Hepatocyte (in vitro differentiated cells): ENCODE data around the gene F2RL3. TPM values are rescaled to one million over a fixed set of nuclear protein-coding genes. Genes with fewer than 3 reads are reported as not detected.

Experiments used
- DNase-seq: peaks from one replicate; pipeline ENCODE4 v3.0.0-alpha.2; 2016; ENCODE audit warnings: low spot score
- H2AFZ ChIP-seq: fragments of 200-600 bp; sonication (generic); 2 replicates; pipeline ENCODE4 v1.6.0; 2016; ENCODE audit warnings: antibody characterized with exemption, mild to moderate bottlenecking
- H3K27ac ChIP-seq: fragments of 200-600 bp; sonication (generic); 2 replicates; pipeline ENCODE4 v1.5.1; 2016; ENCODE audit warnings: mild to moderate bottlenecking
- H3K27me3 ChIP-seq: fragments of 200-600 bp; sonication (generic); 2 replicates; pipeline ENCODE4 v1.6.1; 2016
- H3K36me3 ChIP-seq: fragments of 200-600 bp; sonication (generic); replicated peaks from 2 replicates; pipeline ENCODE4 v1.5.1; 2016; ENCODE audit warnings: low read depth; ENCODE audit not compliant: insufficient read depth
- H3K4me1 ChIP-seq: fragments of 200-600 bp; sonication (generic); 2 replicates; pipeline ENCODE4 v1.5.1; 2016; ENCODE audit warnings: mild to moderate bottlenecking, moderate library complexity; ENCODE audit not compliant: insufficient read depth
- H3K4me2 ChIP-seq: fragments of 200-600 bp; sonication (generic); 2 replicates; pipeline ENCODE4 v1.6.0; 2016
- H3K4me3 ChIP-seq: fragments of 200-600 bp; sonication (generic); 2 replicates; pipeline ENCODE4 v1.5.1; 2016; ENCODE audit warnings: mild to moderate bottlenecking
- H3K79me2 ChIP-seq: fragments of 200-600 bp; sonication (generic); 2 replicates; pipeline ENCODE4 v1.6.0; 2017; ENCODE audit warnings: mild to moderate bottlenecking
- H3K9me2 ChIP-seq: fragments of 200-600 bp; sonication (generic); replicated peaks from 2 replicates; pipeline ENCODE4 v1.6.0; 2017; ENCODE audit warnings: mild to moderate bottlenecking; ENCODE audit not compliant: insufficient read depth
- H3K9me3 ChIP-seq: fragments of 200-600 bp; sonication (generic); 2 replicates; pipeline ENCODE4 v1.5.1; 2016; ENCODE audit warnings: low read depth, mild to moderate bottlenecking
- H4K20me1 ChIP-seq: fragments of 200-600 bp; sonication (generic); 2 replicates; pipeline ENCODE4 v1.6.0; 2016; ENCODE audit warnings: mild to moderate bottlenecking; ENCODE audit not compliant: insufficient read depth, poor library complexity, severe bottlenecking
- CTCF ChIP-seq: fragments of 200-600 bp; sonication (generic); IDR thresholded peaks from 2 replicates; pipeline ENCODE4 v1.5.1; 2016; ENCODE audit warnings: antibody characterized with exemption, mild to moderate bottlenecking; ENCODE audit not compliant: poor library complexity
- EZH2 ChIP-seq: fragments of 200-600 bp; sonication (generic); IDR thresholded peaks from 2 replicates; pipeline ENCODE4 v1.6.1; 2016; ENCODE audit warnings: antibody characterized with exemption, mild to moderate bottlenecking, borderline replicate concordance
- EZH2phosphoT487 ChIP-seq: fragments of 200-600 bp; sonication (generic); IDR thresholded peaks from one replicate; pipeline ENCODE4 v1.6.1; 2018; ENCODE audit warnings: antibody characterized with exemption, mild to moderate bottlenecking, low read depth, moderate library complexity; ENCODE audit not compliant: unreplicated experiment, severe bottlenecking
- WGBS: methylation state at CpG from one replicate; pipeline ENCODE4 v1.1.6; 2016; ENCODE audit warnings: low lambda C conversion rate; ENCODE audit errors: missing lambda C conversion rate; 5-methylcytosine and 5-hydroxymethylcytosine counted together
- polyA plus RNA-seq: library from polyadenylated mRNA; unstranded; fragments of >200 nt; fragmentation: Nextera tagmentation; extraction: Ambion mirVana; gene quantifications from 2 replicates; pipeline ENCODE4 v1.2.1, GENCODE V29; 2016
- total RNA-seq: library from RNA; depleted of rRNA; stranded (reverse); fragments of >200 nt; gene quantifications from 2 replicates; pipeline ENCODE4 v1.2.3, GENCODE V29; 2014

The F2RL3 gene
- total and polyA plus RNA-seq, 2 experiments from 2014 or later: 0.08 to 0.13 TPM

- no peaks in the 10 kb centered on the region for H3K36me3 ChIP-seq
- no peaks in the 10 kb centered on the region for H3K9me3 ChIP-seq
- no peaks in the 10 kb centered on the region for H4K20me1 ChIP-seq
- H3K4me1 ChIP-seq: peaks cover 3% of the 10 kb centered on the region
- TF ChIP-seq CTCF (no peak), EZH2phosphoT487 (no peak), EZH2 (no peak)
- no peaks in the 10 kb centered on the region for H3K79me2 ChIP-seq
- 68% methylated on average over 26 of the region's 30 CpGs for WGBS
- no peak overlapping the region for H3K27ac ChIP-seq
- H3K4me2 ChIP-seq: peak overlapping the region; percentile 99
- H3K9me2 ChIP-seq: no peaks in the 10 kb centered on the region
- H2AFZ ChIP-seq: no peak overlapping the region
- DNase-seq: no peak
- H3K27me3 ChIP-seq: no peaks in the 10 kb centered on the region
- no peak overlapping the region for H3K4me3 ChIP-seq
Observed at GRCh38 chr19:16895467-16896145, 6.8 kb downstream of the F2RL3 start.

DNA sequence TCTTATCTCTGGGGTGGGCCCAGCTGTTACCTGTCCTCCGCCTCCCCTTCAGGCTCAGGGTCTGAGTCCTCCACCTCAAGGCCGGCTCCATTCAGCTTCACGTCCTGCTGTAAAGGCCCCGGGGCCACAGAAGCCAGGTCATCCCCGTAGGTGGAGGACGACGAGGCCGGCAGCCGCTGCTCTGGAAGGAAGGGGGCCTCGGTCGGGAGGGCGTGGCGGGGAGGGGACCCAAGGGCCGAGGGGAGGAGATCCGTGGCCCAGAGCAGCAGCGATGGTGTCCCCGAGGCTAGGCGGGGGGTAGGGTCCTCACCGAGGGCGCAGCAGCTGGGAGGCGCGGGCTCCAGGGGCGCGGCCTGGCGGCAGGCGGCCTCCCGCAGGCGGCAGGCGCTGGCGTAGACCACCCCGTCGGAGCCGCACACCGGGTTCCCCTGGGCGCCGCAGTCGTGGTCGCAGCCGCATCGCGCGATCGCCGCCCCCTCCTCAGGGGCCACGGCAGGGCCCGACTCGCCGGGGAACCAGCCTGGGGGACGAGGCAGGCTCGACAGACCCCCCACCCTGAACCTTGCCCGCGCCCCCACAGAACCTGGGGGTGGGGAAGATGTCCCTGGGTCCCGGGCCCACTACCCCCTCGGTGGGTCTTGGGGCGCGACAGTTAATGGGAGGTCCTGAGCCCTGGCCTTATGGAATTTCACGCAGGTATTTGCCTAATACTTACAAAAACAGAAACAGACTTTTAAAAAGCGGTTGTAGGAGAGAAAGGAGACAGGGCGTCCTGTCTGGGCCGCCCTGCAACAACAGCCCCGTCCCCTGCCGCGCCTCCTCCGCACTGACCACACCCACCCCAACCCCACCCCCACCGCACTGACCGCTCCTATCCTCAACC, 7.6 kb downstream of the F2RL3 start:
- Histone ChIP-seq H4K20me1 (no peaks in the 10 kb centered on the region), H3K4me3 (peak overlapping the region; percentile 39), H3K36me3 (no peaks in the 10 kb centered on the region), H3K79me2 (no peaks in the 10 kb centered on the region), H3K27me3 (no peaks in the 10 kb centered on the region), H3K4me1 (peaks cover 3% of the 10 kb centered on the region), H2AFZ (peak overlapping the region; percentile 87), H3K27ac (peak overlapping the region; percentile 16), H3K9me3 (no peaks in the 10 kb centered on the region), H3K9me2 (no peaks in the 10 kb centered on the region), H3K4me2 (peak overlapping the region; percentile 99)
- peak; percentile 37 for DNase-seq
- WGBS: 2% methylated on average over 40 of the region's 66 CpGs
- no peak for TF ChIP-seq EZH2phosphoT487
- no peak for TF ChIP-seq EZH2
- TF ChIP-seq CTCF: no peak

GRCh38 chr19:16897029-16897855, 8.4 kb downstream of the F2RL3 start:
- no peaks in the 10 kb centered on the region for H4K20me1 ChIP-seq
- peak overlapping the region; percentile 70 for H3K27ac ChIP-seq
- H3K79me2 ChIP-seq: no peaks in the 10 kb centered on the region
- no peaks in the 10 kb centered on the region for H3K36me3 ChIP-seq
- H3K27me3 ChIP-seq: no peaks in the 10 kb centered on the region
- H3K9me3 ChIP-seq: no peaks in the 10 kb centered on the region
- peak overlapping the region; percentile 99 for H3K4me2 ChIP-seq
- no peaks in the 10 kb centered on the region for H3K9me2 ChIP-seq
- peak overlapping the region; percentile 95 for H2AFZ ChIP-seq
- peak overlapping the region; percentile 60 for H3K4me3 ChIP-seq
- H3K4me1 ChIP-seq: peaks cover 3% of the 10 kb centered on the region
- TF ChIP-seq EZH2phosphoT487 (no peak), CTCF (no peak), EZH2 (no peak)
- DNase-seq: peak; percentile 96
- 2% methylated on average over 25 of the region's 68 CpGs for WGBS
